Hematopoietic multipotent progenitor cell treated with erythropoietin and hydrocortisone succinate and interleukin-3 and kit ligand, for 8 days (in vitro differentiated cells): ENCODE measurements around the gene FNDC3B.

ENCODE experiments used
- DNase-seq: peaks from one replicate; pipeline ENCODE4 v3.0.0-alpha.2; 2015

FNDC3B gene

GRCh38 chr3:172056416-172056815, 17.0 kb downstream of the FNDC3B start:
- no peak for DNase-seq

DNA sequence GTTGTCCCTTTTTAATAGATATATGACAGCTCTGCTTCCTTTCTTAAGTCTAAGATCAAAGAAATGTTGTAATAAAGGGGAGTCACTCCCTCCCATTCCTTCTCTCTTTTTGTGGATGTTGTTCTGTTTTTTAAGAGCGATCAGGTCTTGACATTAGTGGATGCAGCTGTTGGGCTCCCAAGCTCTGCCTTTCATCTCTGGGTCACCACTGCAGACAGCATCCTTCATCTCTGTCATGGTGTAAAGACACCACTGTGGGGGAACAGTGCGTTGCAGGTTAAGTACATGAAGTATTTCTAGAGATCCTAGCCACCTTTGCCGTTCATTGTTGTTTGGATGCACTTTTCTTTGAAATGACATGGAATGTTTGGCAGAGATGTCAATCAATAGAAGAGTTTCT, 17.7 kb downstream of the FNDC3B start:
- DNase-seq, result no peak

DNA sequence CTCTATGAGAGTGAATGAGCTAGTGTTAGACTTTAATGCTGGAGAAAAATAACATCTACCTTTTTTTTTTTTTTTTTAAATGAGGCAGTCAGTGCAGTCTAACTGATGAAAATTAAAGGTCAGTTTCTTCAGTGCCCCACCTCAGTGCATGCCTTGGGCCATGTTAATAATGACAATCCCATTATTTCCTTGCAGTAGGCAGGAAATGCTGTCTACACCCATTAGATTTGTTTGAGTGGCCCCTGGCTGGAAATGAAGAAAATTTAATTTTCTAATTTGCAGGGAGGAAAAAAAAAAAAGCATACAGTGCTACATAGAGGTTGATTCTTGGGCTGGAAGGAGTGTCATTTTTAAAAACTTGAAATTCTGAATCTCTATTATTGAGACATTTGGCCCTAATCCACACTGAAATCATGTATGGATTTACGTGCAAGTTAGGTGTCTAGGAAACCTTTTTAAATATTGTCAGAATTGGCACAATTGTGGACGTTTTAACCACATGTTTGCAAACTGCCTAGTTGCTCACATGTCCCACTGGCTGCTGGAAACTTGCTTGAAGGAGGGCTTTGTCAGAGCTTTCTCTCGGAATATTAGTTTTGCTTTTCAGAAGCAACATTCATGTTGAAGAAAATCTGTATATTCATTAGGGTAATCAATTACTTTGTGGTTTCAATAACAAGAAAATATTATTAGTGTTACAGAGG, 18.4 kb downstream of the FNDC3B start:
- no peak for DNase-seq

DNA sequence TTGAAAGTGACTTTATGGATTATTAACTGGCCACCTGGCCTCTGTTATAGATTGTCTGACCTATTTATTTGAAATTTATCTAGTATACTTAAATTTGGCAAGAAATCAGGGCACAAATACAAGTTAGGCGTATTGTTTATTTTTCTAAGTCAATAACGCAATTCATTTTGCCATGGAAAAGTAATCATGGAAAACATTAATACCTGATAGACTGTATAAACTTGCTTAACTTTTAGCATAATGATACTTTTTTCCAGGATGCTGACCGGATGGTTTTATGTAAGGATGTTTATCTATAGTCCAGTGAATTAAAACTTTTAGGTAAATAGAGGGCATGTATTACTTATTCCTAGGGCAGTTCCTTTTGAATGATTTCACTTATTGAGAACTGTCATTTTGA, 20.2 kb downstream of the FNDC3B start:
- no peak for DNase-seq

DNA sequence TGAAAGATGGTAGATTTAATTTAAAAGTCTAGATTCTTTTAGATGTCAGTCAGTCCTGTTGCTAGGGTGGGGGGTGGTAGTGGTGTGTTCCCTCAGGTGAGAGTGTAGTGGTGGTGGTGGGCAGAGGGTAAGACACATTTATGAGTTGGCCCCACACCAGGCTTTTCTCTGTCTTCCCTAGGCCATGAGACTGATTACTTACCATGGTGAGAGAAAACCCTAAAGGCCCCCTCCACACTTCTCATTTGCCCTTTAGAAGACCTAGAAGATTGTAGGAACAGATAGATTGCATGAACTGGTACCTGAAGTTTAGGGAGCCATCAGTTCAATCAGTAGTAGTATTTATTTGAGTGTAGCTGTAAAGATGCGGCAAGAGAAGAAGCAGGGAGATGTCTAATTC, 20.9 kb downstream of the FNDC3B start:
- DNase-seq, result no peak

DNA sequence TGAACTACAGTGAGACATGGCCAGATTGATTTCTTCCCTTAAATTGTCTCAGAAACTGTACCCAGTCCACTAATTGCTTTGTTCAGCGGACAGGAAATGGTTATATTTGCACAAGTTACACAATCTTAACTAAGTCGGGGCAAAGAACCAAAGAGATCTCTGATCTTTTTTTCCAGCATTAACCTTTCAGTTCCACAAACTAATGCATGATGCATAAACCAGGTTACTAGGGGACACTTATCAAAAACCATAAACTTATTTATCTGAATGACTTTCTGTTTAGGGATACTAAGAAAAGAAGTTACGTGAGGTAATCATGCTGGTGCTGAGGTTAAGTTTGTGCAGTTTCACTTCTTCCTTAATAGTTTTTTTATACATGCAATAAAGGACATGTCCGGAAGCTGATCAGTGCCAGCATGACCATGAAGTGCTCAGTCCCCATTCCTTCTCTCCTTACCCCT, 22.4 kb downstream of the FNDC3B start:
- peak; percentile 25 for DNase-seq

- DNase-seq, result no peak
Observed at GRCh38 chr3:172062761-172063160, 23.4 kb downstream of the FNDC3B start.

DNA sequence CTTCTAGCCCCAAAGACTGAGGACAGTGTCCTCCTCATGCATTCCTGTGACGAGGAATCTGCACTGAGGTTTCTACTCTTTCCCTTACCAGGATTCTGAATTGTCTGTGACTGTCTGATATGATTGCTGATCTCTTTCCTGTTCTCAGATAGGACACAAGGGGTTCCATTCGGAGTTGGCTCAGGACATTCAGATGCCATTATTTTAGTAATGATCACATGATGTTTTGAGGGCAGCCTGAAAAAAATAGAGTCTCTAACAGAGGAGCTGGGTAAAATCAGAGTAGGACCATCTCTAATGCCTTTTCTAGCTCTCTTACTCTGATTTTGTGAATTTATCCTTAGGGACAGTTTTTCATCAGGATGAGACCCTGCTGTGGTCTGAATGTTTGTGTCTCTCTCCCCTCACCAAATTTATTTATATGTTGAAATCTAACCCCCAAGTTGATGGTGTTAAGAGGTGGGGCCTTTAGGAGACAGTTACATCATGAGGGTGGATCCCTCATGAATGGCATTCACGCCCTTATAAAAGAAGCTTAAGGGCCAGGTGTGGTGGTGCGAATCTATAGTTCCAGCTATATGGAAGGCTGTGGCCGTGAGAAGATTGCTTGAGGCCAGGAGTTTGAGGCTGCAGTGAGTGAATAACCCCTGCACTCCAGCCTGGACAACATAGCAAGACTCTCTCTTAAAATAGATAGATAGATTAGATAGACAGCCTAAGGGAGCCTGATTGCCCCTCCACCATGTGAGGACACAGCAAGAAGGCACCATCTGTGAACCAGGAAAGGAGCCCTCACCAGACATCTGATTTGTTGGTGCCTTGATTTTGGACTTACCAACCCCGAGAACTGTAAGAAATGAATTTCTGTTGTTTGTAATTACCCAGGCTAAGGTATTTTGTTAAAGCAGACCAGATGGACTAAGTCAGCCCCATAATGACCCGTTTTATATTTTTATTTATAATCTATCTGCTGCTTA, 24.4 kb downstream of the FNDC3B start:
- DNase-seq, result no peak

- DNase-seq, result peak; percentile 90
Observed at GRCh38 chr3:172065527-172065926, 26.1 kb downstream of the FNDC3B start.

DNA sequence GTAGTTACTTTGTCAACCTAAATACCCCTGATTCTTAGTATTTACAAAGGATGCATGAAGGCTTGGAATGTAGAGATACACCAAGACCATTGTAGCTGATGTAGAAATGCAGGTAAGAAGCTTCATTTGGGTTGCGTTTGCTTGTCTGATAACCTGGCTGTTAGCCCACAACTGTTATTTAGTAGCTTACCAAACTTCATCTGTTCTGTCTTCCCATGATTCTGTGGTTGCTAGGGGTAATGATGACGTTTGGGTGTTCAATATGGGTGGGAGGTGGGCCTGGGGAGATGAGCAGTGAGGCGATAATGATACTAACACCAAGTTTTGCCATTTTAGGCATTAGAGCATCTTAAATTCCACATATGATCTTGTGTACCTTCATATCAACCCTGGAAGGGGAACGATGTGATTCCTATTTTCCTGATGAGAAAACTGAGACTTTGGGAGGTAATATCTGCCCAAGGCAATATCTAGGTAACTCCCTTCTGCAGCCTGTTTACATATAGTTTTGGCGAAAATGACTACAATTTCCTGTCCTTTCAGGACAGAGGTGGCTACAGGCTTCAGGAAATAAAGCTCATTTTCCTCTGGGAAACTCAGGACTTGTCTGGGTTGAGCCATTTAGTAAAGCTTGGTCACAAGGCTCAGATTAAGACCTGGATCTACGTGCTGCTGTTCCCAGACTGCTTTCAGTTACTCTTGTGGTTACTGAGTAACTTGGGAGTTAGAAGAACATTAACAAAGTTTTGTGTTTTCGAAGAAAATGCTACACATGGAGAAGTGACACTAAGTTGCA, 26.8 kb downstream of the FNDC3B start:
- DNase-seq, result no peak

DNA sequence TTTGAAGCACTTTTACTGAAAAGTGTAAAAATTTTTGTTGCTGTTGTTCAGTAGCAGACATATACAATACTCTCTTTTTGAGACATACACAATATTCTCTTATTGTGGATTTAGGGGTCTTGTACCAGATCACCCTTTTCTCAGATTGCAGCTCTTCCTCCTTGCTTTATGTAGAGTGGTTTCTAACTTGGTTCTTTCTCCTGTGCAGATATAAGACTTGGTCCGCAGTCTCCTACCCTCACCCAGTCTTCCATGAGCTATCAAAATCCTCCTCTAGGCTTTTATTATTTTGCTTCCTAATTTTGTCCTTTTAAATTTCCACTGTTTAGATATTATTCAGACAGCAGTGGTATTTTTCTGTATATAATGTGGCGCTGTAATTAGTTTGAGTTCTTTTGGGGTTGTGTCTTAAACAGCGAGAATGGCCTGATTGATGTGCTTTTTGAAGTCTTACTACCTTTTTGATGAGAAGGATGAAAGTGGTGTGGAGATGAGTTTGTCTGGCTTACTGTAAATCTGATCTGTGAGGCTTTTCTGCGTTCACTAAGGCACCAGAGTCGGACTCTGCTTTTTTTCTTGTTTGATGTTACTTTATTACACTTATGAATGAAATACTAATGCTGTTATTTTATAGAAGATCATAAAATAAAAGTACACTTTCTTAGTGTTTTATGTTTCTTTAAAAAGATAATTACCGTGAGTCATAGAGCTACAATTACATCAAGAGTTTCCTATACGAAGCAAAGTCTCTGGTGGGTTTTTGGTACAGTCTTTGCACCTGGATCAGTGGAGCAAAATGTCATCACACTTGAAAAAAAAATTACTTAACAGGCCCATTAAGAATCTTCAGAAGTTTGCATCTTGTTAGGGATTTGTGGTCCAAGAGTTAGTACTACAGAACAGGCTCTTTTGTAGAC, 27.8 kb downstream of the FNDC3B start:
- no peak for DNase-seq

DNA sequence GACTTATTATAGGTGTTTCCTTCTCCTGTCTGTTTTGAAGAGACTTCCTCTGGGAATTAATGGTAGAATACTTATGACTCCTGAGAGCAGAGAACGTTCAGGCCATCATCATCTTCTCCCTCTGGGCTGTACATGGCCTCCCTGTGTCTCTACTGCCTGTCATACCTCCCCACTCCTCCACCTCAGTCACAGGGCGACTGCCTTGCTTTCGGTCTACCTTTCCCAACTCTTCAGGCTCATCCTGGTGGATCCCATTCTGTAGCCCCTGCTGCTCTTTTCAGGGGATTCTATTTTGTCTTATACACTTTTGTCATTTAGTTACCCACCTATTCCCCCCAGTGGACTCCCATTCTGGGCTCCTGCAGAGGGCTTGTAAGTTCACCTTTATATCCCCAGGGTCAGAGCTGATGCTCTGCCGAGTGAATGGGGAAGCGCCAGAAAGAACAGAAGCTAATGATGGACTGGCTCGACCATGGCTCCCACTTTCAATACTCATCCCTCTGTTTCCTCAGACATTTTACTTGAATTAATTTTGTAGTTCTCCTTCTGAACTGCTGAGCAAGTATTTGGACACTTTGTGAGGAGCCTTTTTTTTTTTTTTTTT, 28.6 kb downstream of the FNDC3B start:
- DNase-seq, result no peak

DNA sequence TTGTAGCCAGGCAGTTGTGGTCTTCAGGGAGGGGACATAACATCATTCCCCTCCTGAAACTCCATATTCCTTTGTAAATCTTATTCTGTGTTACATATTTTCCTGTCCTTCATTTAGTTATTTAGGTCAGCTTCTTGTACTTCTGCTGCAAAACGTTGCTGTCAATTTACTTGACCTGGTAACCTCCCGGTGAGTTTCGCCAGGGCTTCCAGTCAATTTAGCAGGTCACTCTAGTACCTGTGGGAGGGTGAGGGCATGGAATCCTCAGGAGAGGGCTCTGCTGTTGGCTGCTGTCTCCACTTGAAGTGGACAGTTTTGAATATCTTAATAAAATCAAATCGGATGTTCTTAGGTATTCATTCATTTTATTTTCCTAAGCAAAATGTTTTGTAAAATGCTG, 29.6 kb downstream of the FNDC3B start:
- DNase-seq, result no peak

- DNase-seq, result no peak
Observed at GRCh38 chr3:172069478-172069877, 30.1 kb downstream of the FNDC3B start.

- DNase-seq, result no peak
Observed at GRCh38 chr3:172070269-172070668, 30.9 kb downstream of the FNDC3B start.

- no peak for DNase-seq
Observed at GRCh38 chr3:172070802-172071201, 31.4 kb downstream of the FNDC3B start.

GRCh38 chr3:172071780-172072330, 32.5 kb downstream of the FNDC3B start:
- no peak for DNase-seq

GRCh38 chr3:172072543-172072942, 33.2 kb downstream of the FNDC3B start:
- no peak for DNase-seq

DNA sequence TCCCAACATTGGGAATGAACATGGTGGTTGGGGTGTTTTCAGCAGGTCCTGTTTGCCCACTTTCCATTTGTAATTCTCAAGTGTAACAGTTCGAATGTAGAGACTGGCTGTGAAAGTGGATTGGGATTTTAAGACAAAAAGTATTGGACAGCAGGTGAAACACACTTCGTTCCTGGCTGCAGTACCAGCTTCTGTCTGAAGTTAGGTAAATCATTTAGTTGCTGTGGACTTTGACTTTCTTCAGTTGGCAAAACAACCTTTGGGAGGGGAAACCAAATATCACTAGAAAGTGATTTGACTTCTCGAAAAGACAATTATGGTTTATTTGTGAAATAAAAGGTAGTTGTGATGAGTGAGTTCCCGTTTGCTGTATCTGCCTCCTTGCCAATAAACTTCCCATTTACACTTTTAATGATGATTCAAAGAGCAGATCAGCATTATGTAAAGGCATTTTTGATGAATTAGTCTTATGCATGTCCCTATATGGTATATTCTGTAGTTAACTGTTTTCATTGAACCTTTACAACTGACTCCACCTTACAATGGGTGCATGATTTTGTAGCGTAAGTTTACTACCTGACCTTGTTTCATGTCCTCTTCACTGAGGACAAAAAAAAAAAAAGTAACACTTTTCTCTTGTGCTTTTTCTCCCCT, 34.0 kb downstream of the FNDC3B start:
- no peak for DNase-seq

- no peak for DNase-seq
Observed at GRCh38 chr3:172074032-172074431, 34.7 kb downstream of the FNDC3B start.

GRCh38 chr3:172074586-172074985, 35.2 kb downstream of the FNDC3B start:
- peak; percentile 73 for DNase-seq
